ENCODE data around the gene PIGR.

PIGR gene

DNA sequence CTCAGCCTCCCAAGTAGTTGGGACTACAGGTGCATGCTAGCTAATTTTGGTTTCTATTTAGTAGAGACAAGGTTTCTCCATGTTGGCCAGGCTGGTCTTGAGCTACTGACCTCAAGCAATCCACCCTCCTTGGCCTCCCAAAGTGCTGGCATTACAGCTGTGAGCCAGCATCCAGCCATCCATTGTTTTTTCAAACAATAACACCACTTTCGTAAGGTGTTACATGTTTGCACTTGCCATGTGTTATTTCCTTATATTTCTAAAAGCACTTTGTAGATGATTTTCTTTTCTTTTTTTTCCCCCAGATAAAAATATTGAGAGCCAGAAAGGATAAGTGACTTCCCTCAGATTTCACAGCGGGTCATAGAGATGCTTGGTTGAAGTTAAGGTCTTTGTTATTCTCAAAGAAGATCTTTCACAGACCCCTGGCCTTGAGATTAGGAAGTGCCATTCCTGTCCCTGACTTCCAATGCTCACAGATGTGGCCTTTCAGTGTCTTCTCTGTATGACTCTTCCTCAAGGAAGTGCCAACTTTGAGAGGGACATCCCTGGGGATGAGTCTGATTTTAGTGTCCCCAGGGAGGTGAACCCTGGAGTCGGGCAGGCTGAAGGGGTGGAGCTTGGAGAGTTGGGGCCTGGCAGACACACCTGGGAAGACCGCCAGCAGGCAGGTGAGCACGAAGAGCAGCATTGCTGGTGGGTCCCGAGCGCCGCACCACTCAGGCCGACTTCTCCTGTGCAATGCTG, 6.3 kb downstream of the PIGR start:
- Histone ChIP-seq H3K9ac (ENCODE audit: low read depth in 1 of 2, low read length in 2 of 2) (peak overlapping the region; percentile 40 to 56), H3K4me3 (ENCODE audit: low read depth in 1 of 2, low read length in 2 of 2) (peak overlapping the region; percentile 60 to 81), H3K27ac (ENCODE audit: low read depth, low read length) (peak overlapping the region; percentile 5), H3K4me1 (ENCODE audit: control insufficient read depth in 1 of 2, insufficient read depth in 2 of 2, low read length in 2 of 2) (peaks cover 68 to 72% of the 10 kb centered on the region in 2 donors), H3K9me3 (ENCODE audit: control insufficient read depth in 1 of 2, low read length in 2 of 2) (no peaks in the 10 kb centered on the region), H3K27me3 (ENCODE audit: control insufficient read depth in 1 of 2, insufficient read depth in 2 of 2, low read length in 2 of 2) (peaks cover 0 to 6% of the 10 kb centered on the region in 2 donors), H3K36me3 (ENCODE audit: control insufficient read depth in 1 of 2, insufficient read depth in 2 of 2, low read length in 2 of 2) (peaks cover 49 to 72% of the 10 kb centered on the region in 2 donors)

DNA sequence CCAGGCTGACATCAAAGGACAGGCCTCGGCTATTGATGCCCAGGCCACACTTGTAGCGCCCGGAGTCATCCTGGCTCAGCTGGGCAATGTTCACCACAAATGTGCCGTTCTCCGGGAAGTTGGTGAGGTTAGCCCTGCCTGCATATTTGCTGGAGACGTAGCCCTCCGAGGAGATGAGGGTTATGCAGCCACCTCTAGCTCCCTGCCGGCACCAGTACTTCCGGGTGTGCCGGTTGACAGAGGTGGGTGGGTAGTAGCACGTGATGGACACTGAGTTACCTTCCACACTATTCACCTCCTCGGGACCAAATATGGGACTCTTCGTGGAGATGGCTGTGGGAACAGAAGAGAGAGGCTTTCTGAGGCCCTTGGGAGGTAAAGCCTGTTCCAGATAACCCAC, 7.1 kb downstream of the PIGR start:
- Histone ChIP-seq H3K27ac (ENCODE audit: low read depth, low read length) (peak overlapping the region; percentile 22), H3K9me3 (ENCODE audit: control insufficient read depth in 1 of 2, low read length in 2 of 2) (no peaks in the 10 kb centered on the region), H3K4me1 (ENCODE audit: control insufficient read depth in 1 of 2, insufficient read depth in 2 of 2, low read length in 2 of 2) (peaks cover 72 to 75% of the 10 kb centered on the region in 2 donors), H3K9ac (ENCODE audit: low read depth in 1 of 2, low read length in 2 of 2) (peak overlapping the region; percentile 40 to 65), H3K27me3 (ENCODE audit: control insufficient read depth in 1 of 2, insufficient read depth in 2 of 2, low read length in 2 of 2) (peaks cover 0 to 6% of the 10 kb centered on the region in 2 donors), H3K4me3 (ENCODE audit: low read depth in 1 of 2, low read length in 2 of 2) (peak overlapping the region; percentile 50 to 57), H3K36me3 (ENCODE audit: control insufficient read depth in 1 of 2, insufficient read depth in 2 of 2, low read length in 2 of 2) (peaks cover 50 to 80% of the 10 kb centered on the region in 2 donors)

DNA sequence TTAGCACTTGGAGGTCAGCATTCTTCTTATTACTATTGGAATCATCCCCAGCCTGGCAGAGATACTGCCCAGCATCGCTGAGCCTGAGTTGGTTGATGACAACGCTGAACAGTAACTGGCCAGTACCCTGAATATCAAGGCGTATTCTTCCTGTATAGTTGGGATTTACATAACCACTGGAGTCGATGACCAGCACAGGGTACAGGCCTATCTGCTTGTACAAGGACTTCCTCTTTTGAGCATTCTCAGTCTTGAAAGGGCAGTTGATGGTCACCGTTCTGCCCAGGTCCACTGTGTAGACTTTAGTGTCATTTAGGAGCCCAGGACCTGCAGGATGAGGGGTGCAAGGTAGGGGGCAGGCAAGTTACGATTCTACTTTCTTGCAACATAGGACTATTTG, 8.8 kb downstream of the PIGR start:
- Histone ChIP-seq H3K27ac (ENCODE audit: low read depth, low read length) (no peak overlapping the region), H3K4me3 (ENCODE audit: low read depth in 1 of 2, low read length in 2 of 2) (peak overlapping the region in 1 of 2 donors; percentile 36), H3K36me3 (ENCODE audit: control insufficient read depth in 1 of 2, insufficient read depth in 2 of 2, low read length in 2 of 2) (peaks cover 52 to 88% of the 10 kb centered on the region in 2 donors), H3K4me1 (ENCODE audit: control insufficient read depth in 1 of 2, insufficient read depth in 2 of 2, low read length in 2 of 2) (peaks cover 74 to 83% of the 10 kb centered on the region in 2 donors), H3K27me3 (ENCODE audit: control insufficient read depth in 1 of 2, insufficient read depth in 2 of 2, low read length in 2 of 2) (peaks cover 0 to 3% of the 10 kb centered on the region in 2 donors), H3K9ac (ENCODE audit: low read depth in 1 of 2, low read length in 2 of 2) (peak overlapping the region in 1 of 2 donors; percentile 19), H3K9me3 (ENCODE audit: control insufficient read depth in 1 of 2, low read length in 2 of 2) (no peaks in the 10 kb centered on the region)

DNA sequence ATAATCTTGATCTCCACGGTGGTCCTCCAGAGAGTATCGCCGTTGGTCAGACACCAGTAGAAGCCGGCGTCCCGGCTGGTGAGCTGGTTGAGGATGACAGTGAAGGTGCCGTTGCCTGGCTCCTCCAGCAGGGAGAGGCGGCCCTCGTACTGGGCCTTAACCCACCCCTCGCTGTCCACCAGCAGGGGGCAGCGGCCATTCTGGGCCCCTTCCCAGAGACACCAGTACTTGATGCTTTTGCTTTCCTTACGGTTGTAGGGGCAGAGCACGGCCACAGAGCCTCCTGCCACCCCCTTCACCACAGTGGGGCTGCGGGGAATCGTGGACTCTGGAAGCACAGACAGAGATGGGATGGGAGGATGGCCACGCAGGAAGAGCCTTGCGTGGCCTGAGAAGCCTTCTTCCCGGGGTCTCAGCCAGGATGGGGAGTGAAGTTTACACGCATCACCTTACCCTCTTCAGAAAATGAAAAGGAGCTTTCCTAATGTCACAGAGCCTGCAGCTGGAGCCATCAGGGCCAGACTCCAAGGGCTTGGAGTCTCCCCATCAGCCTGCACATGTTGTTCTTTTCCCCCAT, 10.7 kb downstream of the PIGR start:
- no peaks in the 10 kb centered on the region for H3K9me3 ChIP-seq (ENCODE audit: control insufficient read depth in 1 of 2, low read length in 2 of 2)
- H3K4me3 ChIP-seq (ENCODE audit: low read depth in 1 of 2, low read length in 2 of 2), result no peak overlapping the region
- H3K9ac ChIP-seq (ENCODE audit: low read depth in 1 of 2, low read length in 2 of 2), result peak overlapping the region in 1 of 2 donors; percentile 16
- peaks cover 67 to 94% of the 10 kb centered on the region in 2 donors for H3K36me3 ChIP-seq (ENCODE audit: control insufficient read depth in 1 of 2, insufficient read depth in 2 of 2, low read length in 2 of 2)
- H3K4me1 ChIP-seq (ENCODE audit: control insufficient read depth in 1 of 2, insufficient read depth in 2 of 2, low read length in 2 of 2), result peaks cover 72 to 84% of the 10 kb centered on the region in 2 donors
- H3K27ac ChIP-seq (ENCODE audit: low read depth, low read length), result no peak overlapping the region
- no peaks in the 10 kb centered on the region for H3K27me3 ChIP-seq (ENCODE audit: control insufficient read depth in 1 of 2, insufficient read depth in 2 of 2, low read length in 2 of 2)

DNA sequence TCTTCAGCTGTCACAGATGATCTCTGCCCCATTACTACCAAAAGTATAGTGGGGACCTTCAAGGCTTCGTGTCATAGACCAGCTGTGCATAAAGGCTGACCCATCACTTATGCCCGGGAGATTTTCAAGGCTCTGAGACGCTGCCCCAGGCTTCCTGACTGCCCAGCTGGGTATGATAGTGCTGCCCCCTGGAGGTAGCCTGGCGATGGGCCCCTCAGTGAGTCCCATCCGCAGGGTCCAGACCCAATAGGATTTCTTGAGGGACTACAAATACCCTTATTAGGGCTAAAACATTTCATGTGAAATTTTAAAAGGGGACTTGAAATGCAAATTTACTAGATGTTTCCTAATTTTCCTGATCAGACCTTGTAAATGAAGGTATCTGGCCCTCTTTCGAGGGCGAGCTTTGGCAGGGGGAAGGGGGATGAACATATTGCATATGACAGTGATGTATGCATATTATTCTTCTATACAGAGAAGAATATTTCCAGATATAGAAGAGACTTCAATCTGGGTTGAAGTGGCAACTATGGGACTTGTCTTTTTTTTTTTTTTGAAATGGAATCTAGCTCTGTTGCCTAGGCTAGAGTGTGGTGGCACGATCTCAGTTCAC, 12.8 kb downstream of the PIGR start:
- H3K9me3 ChIP-seq (ENCODE audit: control insufficient read depth in 1 of 2, low read length in 2 of 2), result no peaks in the 10 kb centered on the region
- peaks cover 57 to 76% of the 10 kb centered on the region in 2 donors for H3K4me1 ChIP-seq (ENCODE audit: control insufficient read depth in 1 of 2, insufficient read depth in 2 of 2, low read length in 2 of 2)
- no peaks in the 10 kb centered on the region for H3K27me3 ChIP-seq (ENCODE audit: control insufficient read depth in 1 of 2, insufficient read depth in 2 of 2, low read length in 2 of 2)
- no peak overlapping the region for H3K4me3 ChIP-seq (ENCODE audit: low read depth in 1 of 2, low read length in 2 of 2)
- H3K27ac ChIP-seq (ENCODE audit: low read depth, low read length), result no peak overlapping the region
- H3K9ac ChIP-seq (ENCODE audit: low read depth in 1 of 2, low read length in 2 of 2), result no peak overlapping the region
- peaks cover 61 to 89% of the 10 kb centered on the region in 2 donors for H3K36me3 ChIP-seq (ENCODE audit: control insufficient read depth in 1 of 2, insufficient read depth in 2 of 2, low read length in 2 of 2)

DNA sequence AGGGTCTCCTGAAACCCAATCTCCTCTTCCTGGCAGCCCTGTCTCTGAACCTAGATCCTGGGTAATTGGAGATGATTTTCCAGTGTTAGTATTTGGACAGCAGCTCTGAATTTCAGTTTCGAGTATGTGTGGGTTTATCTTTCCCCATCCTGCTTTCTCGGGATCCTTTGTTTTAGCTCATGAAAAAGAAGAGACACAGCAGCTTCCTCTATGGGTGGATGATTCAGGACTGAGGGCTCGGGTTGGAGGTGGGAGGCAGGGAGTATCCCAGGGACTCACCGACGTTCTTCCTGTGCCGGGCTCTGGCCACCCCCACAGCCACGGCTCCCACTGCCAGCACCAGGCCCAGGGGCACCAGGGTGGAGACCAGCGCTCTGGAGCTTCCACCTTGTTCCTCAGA, 14.1 kb downstream of the PIGR start:
- Histone ChIP-seq H3K4me1 (ENCODE audit: control insufficient read depth in 1 of 2, insufficient read depth in 2 of 2, low read length in 2 of 2) (peaks cover 50 to 75% of the 10 kb centered on the region in 2 donors), H3K36me3 (ENCODE audit: control insufficient read depth in 1 of 2, insufficient read depth in 2 of 2, low read length in 2 of 2) (peaks cover 51 to 76% of the 10 kb centered on the region in 2 donors), H3K27me3 (ENCODE audit: control insufficient read depth in 1 of 2, insufficient read depth in 2 of 2, low read length in 2 of 2) (no peaks in the 10 kb centered on the region), H3K9ac (ENCODE audit: low read depth in 1 of 2, low read length in 2 of 2) (no peak overlapping the region), H3K9me3 (ENCODE audit: control insufficient read depth in 1 of 2, low read length in 2 of 2) (no peaks in the 10 kb centered on the region), H3K27ac (ENCODE audit: low read depth, low read length) (no peak overlapping the region), H3K4me3 (ENCODE audit: low read depth in 1 of 2, low read length in 2 of 2) (no peak overlapping the region)

DNA sequence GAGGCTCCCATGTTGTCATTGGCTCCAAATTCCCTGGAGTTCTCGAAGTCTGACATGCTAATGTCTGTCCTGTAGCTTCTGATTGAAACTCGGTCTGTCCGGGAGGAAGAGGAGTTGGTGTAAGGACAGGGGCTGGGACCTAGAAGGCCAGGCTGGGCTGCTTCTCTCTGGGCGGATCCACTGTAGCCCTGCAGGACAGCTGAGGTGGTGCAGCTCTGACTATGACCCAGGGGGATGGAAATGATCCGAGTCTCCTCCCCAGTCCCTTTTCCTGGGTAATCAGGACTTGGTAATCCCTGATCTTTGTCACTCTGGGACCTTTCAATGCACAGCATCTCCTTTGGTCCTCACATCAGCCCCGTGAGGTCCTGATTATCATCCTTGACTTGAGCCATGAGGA, 14.6 kb downstream of the PIGR start:
- Histone ChIP-seq H3K27ac (ENCODE audit: low read depth, low read length) (no peak overlapping the region), H3K4me3 (ENCODE audit: low read depth in 1 of 2, low read length in 2 of 2) (no peak overlapping the region), H3K27me3 (ENCODE audit: control insufficient read depth in 1 of 2, insufficient read depth in 2 of 2, low read length in 2 of 2) (no peaks in the 10 kb centered on the region), H3K9me3 (ENCODE audit: control insufficient read depth in 1 of 2, low read length in 2 of 2) (no peaks in the 10 kb centered on the region), H3K9ac (ENCODE audit: low read depth in 1 of 2, low read length in 2 of 2) (no peak overlapping the region), H3K36me3 (ENCODE audit: control insufficient read depth in 1 of 2, insufficient read depth in 2 of 2, low read length in 2 of 2) (peaks cover 51 to 71% of the 10 kb centered on the region in 2 donors), H3K4me1 (ENCODE audit: control insufficient read depth in 1 of 2, insufficient read depth in 2 of 2, low read length in 2 of 2) (peaks cover 47 to 74% of the 10 kb centered on the region in 2 donors)

DNA sequence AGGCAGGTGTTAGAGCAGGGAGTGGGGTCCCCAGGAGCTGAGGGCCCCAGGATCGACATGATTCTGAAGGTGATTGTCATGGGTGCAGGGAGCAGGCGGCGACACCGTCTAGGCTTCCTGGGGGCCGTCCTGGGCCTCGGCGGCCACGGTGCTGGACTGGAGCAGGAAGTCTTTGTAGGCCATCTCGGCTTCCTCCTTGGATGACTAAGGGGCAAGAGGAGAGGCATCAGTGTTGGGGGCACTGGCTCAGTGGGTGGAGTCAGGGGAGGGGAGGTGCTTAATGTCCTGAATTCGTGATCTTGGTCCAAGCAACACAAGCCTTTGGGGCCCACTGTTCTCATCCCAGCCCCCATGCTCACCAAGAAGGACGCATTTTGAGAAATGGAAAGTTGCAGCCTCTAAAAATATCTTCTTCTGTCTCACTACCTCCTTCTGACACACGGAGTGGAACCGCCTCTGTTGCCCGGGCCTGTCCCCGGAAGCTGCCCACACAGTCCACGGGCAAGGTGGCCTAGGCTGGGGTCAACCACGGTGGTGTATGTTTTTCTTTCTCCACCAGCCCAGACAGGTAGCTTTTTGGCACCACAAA, 16.0 kb downstream of the PIGR start:
- Histone ChIP-seq H3K4me1 (ENCODE audit: control insufficient read depth in 1 of 2, insufficient read depth in 2 of 2, low read length in 2 of 2) (peaks cover 44 to 65% of the 10 kb centered on the region in 2 donors), H3K9ac (ENCODE audit: low read depth in 1 of 2, low read length in 2 of 2) (peak overlapping the region in 1 of 2 donors; percentile 12), H3K9me3 (ENCODE audit: control insufficient read depth in 1 of 2, low read length in 2 of 2) (no peaks in the 10 kb centered on the region), H3K27me3 (ENCODE audit: control insufficient read depth in 1 of 2, insufficient read depth in 2 of 2, low read length in 2 of 2) (no peaks in the 10 kb centered on the region), H3K27ac (ENCODE audit: low read depth, low read length) (no peak overlapping the region), H3K36me3 (ENCODE audit: control insufficient read depth in 1 of 2, insufficient read depth in 2 of 2, low read length in 2 of 2) (peaks cover 40 to 57% of the 10 kb centered on the region in 2 donors), H3K4me3 (ENCODE audit: low read depth in 1 of 2, low read length in 2 of 2) (peak overlapping the region in 1 of 2 donors; percentile 7)

DNA sequence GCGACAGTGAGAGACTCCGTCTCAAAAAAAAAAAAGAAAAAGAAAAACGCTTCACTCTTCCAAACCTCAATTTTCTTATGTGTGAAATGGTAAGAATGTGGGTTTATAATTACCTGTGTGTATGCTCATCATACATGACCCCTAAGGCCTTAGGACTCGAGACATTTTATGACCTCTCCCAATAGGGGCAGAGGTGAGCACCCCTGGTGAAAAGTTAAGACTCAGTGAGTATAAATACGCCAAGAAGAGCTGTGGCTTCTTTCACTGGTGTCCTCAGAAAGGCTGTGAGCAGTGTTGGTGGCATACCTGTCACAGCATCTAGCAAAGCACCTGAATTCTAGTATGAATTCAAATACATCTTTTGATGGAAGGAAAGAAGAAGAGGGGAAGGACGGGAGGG, 16.7 kb downstream of the PIGR start:
- peaks cover 52 to 65% of the 10 kb centered on the region in 2 donors for H3K4me1 ChIP-seq (ENCODE audit: control insufficient read depth in 1 of 2, insufficient read depth in 2 of 2, low read length in 2 of 2)
- H3K27me3 ChIP-seq (ENCODE audit: control insufficient read depth in 1 of 2, insufficient read depth in 2 of 2, low read length in 2 of 2), result no peaks in the 10 kb centered on the region
- H3K9ac ChIP-seq (ENCODE audit: low read depth in 1 of 2, low read length in 2 of 2), result no peak overlapping the region
- H3K27ac ChIP-seq (ENCODE audit: low read depth, low read length), result no peak overlapping the region
- peaks cover 33 to 50% of the 10 kb centered on the region in 2 donors for H3K36me3 ChIP-seq (ENCODE audit: control insufficient read depth in 1 of 2, insufficient read depth in 2 of 2, low read length in 2 of 2)
- no peak overlapping the region for H3K4me3 ChIP-seq (ENCODE audit: low read depth in 1 of 2, low read length in 2 of 2)
- H3K9me3 ChIP-seq (ENCODE audit: control insufficient read depth in 1 of 2, low read length in 2 of 2), result no peaks in the 10 kb centered on the region

DNA sequence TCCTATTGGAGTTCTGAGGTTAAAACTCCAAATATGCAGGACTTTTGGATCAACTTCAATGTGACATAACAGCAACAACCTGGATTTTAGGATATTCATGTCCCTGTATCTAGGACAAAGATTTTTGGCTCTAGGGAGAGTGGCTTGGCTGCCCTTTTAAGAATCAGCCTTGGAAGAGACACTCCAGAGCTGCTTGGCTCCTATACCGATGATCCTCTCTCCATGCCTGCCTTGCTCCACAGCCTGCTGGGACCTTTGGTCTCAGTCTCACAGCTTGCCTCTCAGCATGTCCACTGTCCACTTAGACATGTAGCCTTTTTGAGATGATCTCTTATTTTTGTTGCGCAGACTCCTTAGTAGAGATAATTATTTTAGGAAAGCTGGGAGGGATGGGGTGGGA, 20.0 kb downstream of the PIGR start:
- no peak overlapping the region for H3K27ac ChIP-seq (ENCODE audit: low read depth, low read length)
- peaks cover 55 to 59% of the 10 kb centered on the region in 2 donors for H3K4me1 ChIP-seq (ENCODE audit: control insufficient read depth in 1 of 2, insufficient read depth in 2 of 2, low read length in 2 of 2)
- H3K9me3 ChIP-seq (ENCODE audit: control insufficient read depth in 1 of 2, low read length in 2 of 2), result no peaks in the 10 kb centered on the region
- peaks cover 8 to 20% of the 10 kb centered on the region in 2 donors for H3K36me3 ChIP-seq (ENCODE audit: control insufficient read depth in 1 of 2, insufficient read depth in 2 of 2, low read length in 2 of 2)
- no peak overlapping the region for H3K4me3 ChIP-seq (ENCODE audit: low read depth in 1 of 2, low read length in 2 of 2)
- H3K27me3 ChIP-seq (ENCODE audit: control insufficient read depth in 1 of 2, insufficient read depth in 2 of 2, low read length in 2 of 2), result no peaks in the 10 kb centered on the region
- no peak overlapping the region for H3K9ac ChIP-seq (ENCODE audit: low read depth in 1 of 2, low read length in 2 of 2)
